ENCODE measurements around the gene NECTIN2. TPM values are rescaled to one million over a fixed set of nuclear protein-coding genes. Genes with fewer than 3 reads are reported as not detected.

The NECTIN2 gene
- total RNA-seq (2014; rRNA removed; shearing (Covaris generic); ENCODE audit: low replicate concordance), result 23.6 and 38.2 TPM in 2 replicates

GRCh38 chr19:44845612-44846454 lies at the start of gene NECTIN2:
Gene NECTIN2 (plus strand): TSS chr19:44846297. CDS start chr19:44846526, 229 bp downstream.
- no peaks in the 10 kb centered on the region for H3K36me3 ChIP-seq
- H3K4me3 ChIP-seq, result peak within 1 kb of the TSS; percentile 78
- peak; percentile 97 for DNase-seq
- no peaks in the 10 kb centered on the region for H3K9me3 ChIP-seq
- no peaks in the 10 kb centered on the region for H3K27me3 ChIP-seq

GRCh38 chr19:44796701-44797115 lies 49.4 kb upstream of the NECTIN2 start:
- Histone ChIP-seq H3K9me3 (no peaks in the 10 kb centered on the region), H3K36me3 (no peaks in the 10 kb centered on the region), H3K27me3 (no peaks in the 10 kb centered on the region), H3K4me3 (no peak overlapping the region)
- DNase-seq, result peak; percentile 40

- H3K36me3 ChIP-seq, result no peaks in the 10 kb centered on the region
- peaks cover 4% of the 10 kb centered on the region for H3K9me3 ChIP-seq
- no peaks in the 10 kb centered on the region for H3K27me3 ChIP-seq
- no peak for DNase-seq
- no peak overlapping the region for H3K4me3 ChIP-seq
Observed at GRCh38 chr19:44799627-44800346, 46.3 kb upstream of the NECTIN2 start.

GRCh38 chr19:44800461-44800860 lies 45.6 kb upstream of the NECTIN2 start:
- DNase-seq, result peak; percentile 80
- Histone ChIP-seq H3K36me3 (no peaks in the 10 kb centered on the region), H3K27me3 (no peaks in the 10 kb centered on the region), H3K4me3 (no peak overlapping the region), H3K9me3 (peaks cover 4% of the 10 kb centered on the region)

GRCh38 chr19:44803442-44804428 lies 42.4 kb upstream of the NECTIN2 start:
- no peak overlapping the region for H3K4me3 ChIP-seq
- no peaks in the 10 kb centered on the region; the same call in 1 of the 2 replicates for H3K27me3 ChIP-seq
- no peaks in the 10 kb centered on the region for H3K36me3 ChIP-seq
- peaks cover 4% of the 10 kb centered on the region for H3K9me3 ChIP-seq
- DNase-seq, result no peak

GRCh38 chr19:44806291-44806690 lies 39.8 kb upstream of the NECTIN2 start:
- H3K9me3 ChIP-seq, result peaks cover 4% of the 10 kb centered on the region
- H3K27me3 ChIP-seq, result no peaks in the 10 kb centered on the region; the same call in 1 of the 2 replicates
- DNase-seq, result no peak
- no peaks in the 10 kb centered on the region for H3K36me3 ChIP-seq
- no peak overlapping the region for H3K4me3 ChIP-seq

- no peak for DNase-seq
- Histone ChIP-seq H3K27me3 (no peaks in the 10 kb centered on the region; the same call in 1 of the 2 replicates), H3K4me3 (no peak overlapping the region), H3K36me3 (no peaks in the 10 kb centered on the region), H3K9me3 (peaks cover 4% of the 10 kb centered on the region)
Observed at GRCh38 chr19:44807162-44807561, 38.9 kb upstream of the NECTIN2 start.

- Histone ChIP-seq H3K4me3 (no peak overlapping the region), H3K36me3 (no peaks in the 10 kb centered on the region), H3K27me3 (no peaks in the 10 kb centered on the region; the same call in 1 of the 2 replicates), H3K9me3 (peaks cover 4% of the 10 kb centered on the region)
- peak; percentile 61 for DNase-seq
Observed at GRCh38 chr19:44807652-44808462, 38.2 kb upstream of the NECTIN2 start.

- Histone ChIP-seq H3K36me3 (no peaks in the 10 kb centered on the region; the same call in 1 of the 2 replicates), H3K9me3 (peaks cover 4% of the 10 kb centered on the region), H3K27me3 (no peaks in the 10 kb centered on the region; the same call in 1 of the 2 replicates), H3K4me3 (peak within 1 kb of the TSS; percentile 48)
- peak; percentile 70 for DNase-seq
Observed at GRCh38 chr19:44808463-44809371, 37.4 kb upstream of the NECTIN2 start, which contains the start of gene BCAM. Gene BCAM (plus strand): TSS chr19:44809103. CDS start chr19:44809125, 22 bp downstream.

- H3K27me3 ChIP-seq, result no peaks in the 10 kb centered on the region; the same call in 1 of the 2 replicates
- no peaks in the 10 kb centered on the region for H3K9me3 ChIP-seq
- H3K4me3 ChIP-seq, result peak overlapping the region; percentile 48; the same call in 1 of the 2 replicates
- no peak for DNase-seq
- H3K36me3 ChIP-seq, result no peaks in the 10 kb centered on the region; the same call in 1 of the 2 replicates
Observed at GRCh38 chr19:44809577-44810233, 36.4 kb upstream of the NECTIN2 start.

GRCh38 chr19:44810234-44811121 lies 35.6 kb upstream of the NECTIN2 start:
- H3K27me3 ChIP-seq, result no peaks in the 10 kb centered on the region; the same call in 1 of the 2 replicates
- no peak overlapping the region for H3K4me3 ChIP-seq
- no peak for DNase-seq
- H3K36me3 ChIP-seq, result no peaks in the 10 kb centered on the region; the same call in 1 of the 2 replicates
- H3K9me3 ChIP-seq, result no peaks in the 10 kb centered on the region

- DNase-seq, result no peak
- Histone ChIP-seq H3K4me3 (no peak overlapping the region), H3K9me3 (no peaks in the 10 kb centered on the region), H3K36me3 (no peaks in the 10 kb centered on the region; the same call in 1 of the 2 replicates), H3K27me3 (no peaks in the 10 kb centered on the region; the same call in 1 of the 2 replicates)
Observed at GRCh38 chr19:44811122-44811419, 35.0 kb upstream of the NECTIN2 start.

- no peak for DNase-seq
- no peaks in the 10 kb centered on the region; the same call in 1 of the 2 replicates for H3K36me3 ChIP-seq
- H3K9me3 ChIP-seq, result no peaks in the 10 kb centered on the region
- H3K27me3 ChIP-seq, result no peaks in the 10 kb centered on the region
- H3K4me3 ChIP-seq, result no peak overlapping the region
Observed at GRCh38 chr19:44812142-44812718, 33.9 kb upstream of the NECTIN2 start.
